Astrocyte of the cerebellum (primary cell): ENCODE results near the gene ELOVL5.
"Not testable (repeated sequence)": the region's sequence is repeated elsewhere in the genome, so short reads cannot be mapped to it uniquely, and the experiment has no call there.

Experiments used
- DNase-seq: peaks from one replicate; pipeline ENCODE4 v3.0.0-alpha.2; 2011; ENCODE audit warnings: low read depth
- H3K4me3 ChIP-seq: 2 replicates; pipeline ENCODE4 v1.5.1; 2011; ENCODE audit warnings: mild to moderate bottlenecking, low read depth, low read length, moderate library complexity
- in situ Hi-C: cut with HindIII; loops from 2 replicates; pipeline ENCODE4 v1.10.0; 2017; ENCODE audit warnings: low sequenced_read_pairs
- TF ChIP-seq, protein P1 (sequence below): IDR thresholded peaks from 2 replicates; pipeline ENCODE4 v1.5.1; 2012; ENCODE audit warnings: low read length, low read depth, moderate library complexity, mild to moderate bottlenecking; ENCODE audit errors: missing control alignments

Gene ELOVL5, protein sequence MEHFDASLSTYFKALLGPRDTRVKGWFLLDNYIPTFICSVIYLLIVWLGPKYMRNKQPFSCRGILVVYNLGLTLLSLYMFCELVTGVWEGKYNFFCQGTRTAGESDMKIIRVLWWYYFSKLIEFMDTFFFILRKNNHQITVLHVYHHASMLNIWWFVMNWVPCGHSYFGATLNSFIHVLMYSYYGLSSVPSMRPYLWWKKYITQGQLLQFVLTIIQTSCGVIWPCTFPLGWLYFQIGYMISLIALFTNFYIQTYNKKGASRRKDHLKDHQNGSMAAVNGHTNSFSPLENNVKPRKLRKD

DNA sequence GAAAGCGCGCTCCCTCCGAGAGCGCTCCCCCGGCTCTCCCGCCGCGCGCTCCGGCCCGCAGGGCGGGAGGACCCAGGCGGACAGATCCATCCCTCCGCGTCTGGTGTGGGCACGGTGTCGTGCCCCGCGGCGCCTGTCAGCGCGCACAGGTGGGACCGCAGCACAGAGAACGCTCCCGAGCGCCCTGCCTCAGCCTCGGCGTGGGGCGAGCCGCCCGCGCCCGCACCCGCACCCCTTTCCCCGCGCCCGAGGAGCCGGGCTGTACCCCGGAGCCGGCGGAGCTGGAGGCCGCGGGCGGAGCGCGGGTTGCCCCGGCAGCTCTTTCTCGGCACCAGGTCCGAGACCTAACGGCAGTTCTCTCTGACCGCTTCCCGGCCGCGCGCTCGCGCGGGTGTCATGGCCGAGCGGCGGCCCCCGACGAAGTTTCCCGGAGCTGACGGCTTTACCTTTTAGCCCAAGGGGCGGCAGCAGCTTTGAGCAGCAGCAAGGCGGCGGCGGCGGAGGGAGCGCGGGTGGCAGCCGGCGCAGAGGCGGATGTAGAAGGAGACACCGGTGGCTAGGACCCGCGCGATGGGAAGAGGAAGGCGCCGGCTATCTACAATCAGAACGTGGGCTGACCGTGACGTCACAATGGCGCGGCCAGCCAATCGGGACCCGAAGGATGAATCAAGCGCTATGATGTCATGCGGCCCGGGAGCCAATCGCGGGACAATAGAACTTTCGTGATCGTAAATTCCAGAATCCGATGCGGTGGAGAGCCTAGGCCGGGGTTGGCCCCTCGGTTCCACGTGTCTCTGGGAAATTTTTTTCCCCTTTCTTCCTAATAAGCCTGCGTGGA, at the start of gene ELOVL5:
Gene ELOVL5 (minus strand): TSS at position 580 of the 838 bp plus-strand sequence. CDS start 53,251 bp downstream, outside the sequence.
- peak within 1 kb of the TSS; percentile 86 for H3K4me3 ChIP-seq
- TF ChIP-seq, protein P1, sequence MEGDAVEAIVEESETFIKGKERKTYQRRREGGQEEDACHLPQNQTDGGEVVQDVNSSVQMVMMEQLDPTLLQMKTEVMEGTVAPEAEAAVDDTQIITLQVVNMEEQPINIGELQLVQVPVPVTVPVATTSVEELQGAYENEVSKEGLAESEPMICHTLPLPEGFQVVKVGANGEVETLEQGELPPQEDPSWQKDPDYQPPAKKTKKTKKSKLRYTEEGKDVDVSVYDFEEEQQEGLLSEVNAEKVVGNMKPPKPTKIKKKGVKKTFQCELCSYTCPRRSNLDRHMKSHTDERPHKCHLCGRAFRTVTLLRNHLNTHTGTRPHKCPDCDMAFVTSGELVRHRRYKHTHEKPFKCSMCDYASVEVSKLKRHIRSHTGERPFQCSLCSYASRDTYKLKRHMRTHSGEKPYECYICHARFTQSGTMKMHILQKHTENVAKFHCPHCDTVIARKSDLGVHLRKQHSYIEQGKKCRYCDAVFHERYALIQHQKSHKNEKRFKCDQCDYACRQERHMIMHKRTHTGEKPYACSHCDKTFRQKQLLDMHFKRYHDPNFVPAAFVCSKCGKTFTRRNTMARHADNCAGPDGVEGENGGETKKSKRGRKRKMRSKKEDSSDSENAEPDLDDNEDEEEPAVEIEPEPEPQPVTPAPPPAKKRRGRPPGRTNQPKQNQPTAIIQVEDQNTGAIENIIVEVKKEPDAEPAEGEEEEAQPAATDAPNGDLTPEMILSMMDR, result no peak
- peak; percentile 98 for DNase-seq
- in situ Hi-C loops, result no loop called here

DNA sequence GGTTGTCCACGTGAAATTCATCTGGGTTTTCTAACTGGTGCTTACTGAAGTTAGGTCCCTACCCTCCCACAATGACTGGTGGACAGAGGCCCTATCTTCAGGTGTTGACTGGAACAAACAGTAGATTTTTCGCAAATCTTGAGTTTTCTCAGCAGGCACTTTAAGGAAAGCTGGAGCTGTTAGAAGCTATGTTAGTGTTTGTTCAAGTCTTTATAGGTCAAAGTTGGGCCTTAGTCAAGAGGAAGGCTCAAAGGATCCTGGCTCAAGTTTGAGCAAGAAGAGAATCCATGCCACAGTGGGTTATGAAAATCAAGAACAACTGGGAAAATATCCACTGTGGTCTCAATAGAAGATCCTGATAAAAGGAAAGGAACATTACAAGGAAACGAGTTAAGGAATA, 48.5 kb upstream of the ELOVL5 start:
- no peak for DNase-seq
- TF ChIP-seq, protein P1, result no peak
- no peak overlapping the region for H3K4me3 ChIP-seq
- in situ Hi-C loops, result no loop called here

DNA sequence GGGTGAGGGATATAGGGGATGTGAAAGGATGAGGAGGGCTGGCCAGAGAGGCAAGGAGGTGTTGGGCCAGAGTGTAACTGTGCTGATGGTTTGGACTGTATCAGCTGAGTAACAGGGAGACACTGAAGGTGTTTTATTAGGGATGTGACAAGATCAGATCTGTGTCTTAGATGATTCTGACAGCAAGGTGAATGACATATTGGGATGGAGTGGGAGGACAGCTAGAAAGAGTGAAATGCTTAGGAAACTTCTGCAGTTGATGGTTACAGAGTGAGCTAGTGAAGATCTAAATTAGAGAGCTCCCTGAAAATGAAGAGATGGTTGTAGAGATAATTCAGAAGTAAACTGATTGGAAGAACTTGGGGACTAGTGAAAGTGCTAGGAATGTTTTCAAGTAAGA, 47.2 kb upstream of the ELOVL5 start:
- H3K4me3 ChIP-seq, result no peak overlapping the region
- no peak for DNase-seq
- TF ChIP-seq, protein P1, result no peak
- in situ Hi-C loops, result no loop called here

GRCh38 chr6:53394704-53395103, 46.0 kb upstream of the ELOVL5 start:
- TF ChIP-seq, protein P1, result no peak
- no peak overlapping the region for H3K4me3 ChIP-seq
- DNase-seq, result no peak
- in situ Hi-C loops, result no loop called here

DNA sequence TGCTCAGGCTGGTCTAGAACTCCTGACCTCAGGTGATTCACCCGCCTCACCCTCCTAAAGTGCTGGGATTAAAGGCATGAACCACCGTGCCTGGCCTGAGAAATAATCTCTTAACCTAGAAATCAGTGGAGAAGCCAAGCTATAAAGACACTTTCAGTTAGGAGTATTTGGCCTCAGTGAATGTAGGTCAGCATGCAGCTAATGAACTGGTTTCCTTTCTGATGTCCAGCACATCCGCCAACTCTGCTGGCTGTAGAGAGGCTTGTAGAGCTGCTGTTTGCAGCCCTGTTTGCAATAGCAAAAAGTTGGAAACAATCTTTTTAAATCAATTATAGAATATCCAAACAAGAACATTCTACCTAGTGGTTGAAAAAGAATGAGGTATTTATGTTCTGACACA, 42.4 kb upstream of the ELOVL5 start:
- in situ Hi-C loops, result no loop called here
- TF ChIP-seq, protein P1, result no peak
- H3K4me3 ChIP-seq, result no peak overlapping the region
- no peak for DNase-seq

DNA sequence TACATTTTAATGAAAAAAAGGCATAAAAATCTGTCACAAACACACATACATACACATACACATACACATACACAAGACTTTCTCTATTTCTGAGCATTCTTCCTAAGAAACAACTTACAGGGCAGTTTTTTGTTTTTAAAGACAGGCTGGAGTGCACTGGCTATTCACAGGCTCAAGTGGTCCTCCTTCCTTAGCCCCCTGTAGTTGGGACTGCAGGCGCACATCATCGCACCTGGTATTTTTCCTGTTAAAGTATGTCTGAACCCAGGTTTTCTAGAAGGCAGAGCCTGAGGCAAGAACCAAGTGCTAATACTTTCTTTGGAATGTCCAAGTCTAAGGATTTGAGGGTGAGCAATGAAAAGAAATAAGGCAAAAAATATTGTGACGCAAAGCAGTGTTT, 41.3 kb upstream of the ELOVL5 start:
- no peak for DNase-seq
- TF ChIP-seq, protein P1, result no peak
- H3K4me3 ChIP-seq, result no peak overlapping the region
- in situ Hi-C loops, result no loop called here

GRCh38 chr6:53388615-53389014, 39.9 kb upstream of the ELOVL5 start:
- H3K4me3 ChIP-seq, in situ Hi-C loops, DNase-seq: not testable (repeated sequence)
